ENCODE data around the gene GAS7.

GRCh38 chr17:9994761-9995160, 203.6 kb downstream of the GAS7 start:
- TF ChIP-seq CTCF (IDR thresholded peaks at IDR 0.05; ENCODE audit: insufficient read depth, low read length) (no peak), POLR2AphosphoS5 (IDR thresholded peaks at IDR 0.05; ENCODE audit: low read depth) (no peak), GABPA (IDR thresholded peaks at IDR 0.05; ENCODE audit: low read depth) (no peak), SPI1 (IDR thresholded peaks at IDR 0.05; ENCODE audit: borderline replicate concordance, low read depth) (no peak)
- TF ChIP-seq, protein P1, sequence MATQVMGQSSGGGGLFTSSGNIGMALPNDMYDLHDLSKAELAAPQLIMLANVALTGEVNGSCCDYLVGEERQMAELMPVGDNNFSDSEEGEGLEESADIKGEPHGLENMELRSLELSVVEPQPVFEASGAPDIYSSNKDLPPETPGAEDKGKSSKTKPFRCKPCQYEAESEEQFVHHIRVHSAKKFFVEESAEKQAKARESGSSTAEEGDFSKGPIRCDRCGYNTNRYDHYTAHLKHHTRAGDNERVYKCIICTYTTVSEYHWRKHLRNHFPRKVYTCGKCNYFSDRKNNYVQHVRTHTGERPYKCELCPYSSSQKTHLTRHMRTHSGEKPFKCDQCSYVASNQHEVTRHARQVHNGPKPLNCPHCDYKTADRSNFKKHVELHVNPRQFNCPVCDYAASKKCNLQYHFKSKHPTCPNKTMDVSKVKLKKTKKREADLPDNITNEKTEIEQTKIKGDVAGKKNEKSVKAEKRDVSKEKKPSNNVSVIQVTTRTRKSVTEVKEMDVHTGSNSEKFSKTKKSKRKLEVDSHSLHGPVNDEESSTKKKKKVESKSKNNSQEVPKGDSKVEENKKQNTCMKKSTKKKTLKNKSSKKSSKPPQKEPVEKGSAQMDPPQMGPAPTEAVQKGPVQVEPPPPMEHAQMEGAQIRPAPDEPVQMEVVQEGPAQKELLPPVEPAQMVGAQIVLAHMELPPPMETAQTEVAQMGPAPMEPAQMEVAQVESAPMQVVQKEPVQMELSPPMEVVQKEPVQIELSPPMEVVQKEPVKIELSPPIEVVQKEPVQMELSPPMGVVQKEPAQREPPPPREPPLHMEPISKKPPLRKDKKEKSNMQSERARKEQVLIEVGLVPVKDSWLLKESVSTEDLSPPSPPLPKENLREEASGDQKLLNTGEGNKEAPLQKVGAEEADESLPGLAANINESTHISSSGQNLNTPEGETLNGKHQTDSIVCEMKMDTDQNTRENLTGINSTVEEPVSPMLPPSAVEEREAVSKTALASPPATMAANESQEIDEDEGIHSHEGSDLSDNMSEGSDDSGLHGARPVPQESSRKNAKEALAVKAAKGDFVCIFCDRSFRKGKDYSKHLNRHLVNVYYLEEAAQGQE (IDR thresholded peaks at IDR 0.05; ENCODE audit: insufficient replicate concordance, low read depth) = no peak
